ENCODE data around the gene RWDD2A. TPM values are rescaled to one million over a fixed set of nuclear protein-coding genes. Genes with fewer than 3 reads are reported as not detected.

The RWDD2A gene
- total RNA-seq, 2 experiments from 2014 or later = 1.4 TPM

- intact Hi-C loops (cut with micrococcal nuclease) = no loop called here
- Mint-ChIP-seq H3K4me1 (ENCODE audit: low read depth) (no peaks in the 10 kb centered on the region), H3K27me3 (ENCODE audit: low read depth) (peaks cover 10% of the 10 kb centered on the region), H3K27ac (no peak overlapping the region), H3K36me3 (ENCODE audit: low read depth) (peaks cover 1% of the 10 kb centered on the region), H3K9me3 (no peaks in the 10 kb centered on the region), H3K4me3 (no peak overlapping the region)
- no peak for DNase-seq
- CTCF ChIA-PET = no interaction called here
These were observed 8.9 kb downstream of the RWDD2A start for GRCh38 chr6:83202031-83202430.

DNA sequence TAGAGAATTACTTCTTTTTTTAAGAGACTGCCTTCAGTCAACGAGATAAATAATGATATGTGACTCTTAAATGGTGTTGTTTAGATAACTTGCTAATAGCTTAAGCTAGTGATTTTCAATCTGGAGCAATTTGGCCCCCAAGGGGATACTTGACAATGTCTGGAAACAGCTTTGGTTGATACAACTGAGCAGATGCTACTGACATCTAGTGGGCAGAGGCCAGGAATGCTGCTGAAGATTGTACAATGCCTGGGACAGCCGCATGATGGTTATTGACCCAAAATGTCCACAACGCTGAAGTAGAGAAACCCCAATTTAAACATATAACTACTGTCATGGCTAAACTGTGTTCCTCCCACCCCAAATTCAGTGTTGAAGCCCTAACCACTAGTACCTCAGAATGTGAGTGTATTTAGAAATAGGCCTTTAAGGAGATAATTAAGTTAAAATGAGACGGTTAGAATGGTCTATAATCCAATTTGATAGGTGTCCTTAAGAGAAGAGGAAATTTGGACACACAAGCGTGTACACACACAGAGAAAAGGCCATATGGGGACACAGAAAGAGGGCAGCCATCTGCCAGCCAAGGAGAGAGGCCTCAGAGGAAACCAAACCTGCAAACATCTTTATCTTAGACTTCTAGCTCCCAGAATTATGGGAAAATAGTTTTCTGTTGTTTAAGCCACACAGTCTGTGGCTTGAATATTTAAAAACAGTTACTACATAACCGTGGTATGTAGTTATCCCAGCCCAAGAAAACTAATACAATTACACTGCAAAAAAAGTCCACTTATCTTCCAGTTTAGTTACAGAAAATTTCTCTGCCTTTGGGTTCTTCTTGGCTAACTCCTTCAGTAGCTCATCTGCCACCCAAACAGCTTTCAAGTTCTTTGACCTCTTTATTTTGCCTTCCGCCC lies 22.2 kb downstream of the RWDD2A start:
- Mint-ChIP-seq H3K4me3 (no peak overlapping the region), H3K4me1 (ENCODE audit: low read depth) (no peaks in the 10 kb centered on the region), H3K9me3 (no peaks in the 10 kb centered on the region), H3K36me3 (ENCODE audit: low read depth) (no peaks in the 10 kb centered on the region), H3K27ac (no peak overlapping the region), H3K27me3 (ENCODE audit: low read depth) (no peaks in the 10 kb centered on the region)
- DNase-seq = peak; percentile 80
- CTCF ChIA-PET = interaction anchor here (0.6 to 6.5 kb wide), 18 partner anchors 8 to 964 kb away, joined by 3 to 149 read pairs (median 5); partner anchors contain the start of genes DOP1A, PRSS35 and UBE3D
- intact Hi-C loops (cut with micrococcal nuclease) = loop anchor here (1.0 kb wide), 3 partner anchors 22 to 944 kb away; partner anchors contain the start of genes DOP1A, PGM3 and RWDD2A

GRCh38 chr6:83216806-83217205 lies 23.6 kb downstream of the RWDD2A start:
- intact Hi-C loops (cut with micrococcal nuclease) = no loop called here
- DNase-seq = no peak
- H3K9me3 Mint-ChIP-seq = no peaks in the 10 kb centered on the region
- H3K4me1 Mint-ChIP-seq (ENCODE audit: low read depth) = no peaks in the 10 kb centered on the region
- CTCF ChIA-PET = interaction anchor here (1.0 to 6.5 kb wide), 6 partner anchors 9 to 965 kb away, joined by 3 to 149 read pairs (median 6); partner anchors contain the start of genes DOP1A, PRSS35 and UBE3D
- H3K27ac Mint-ChIP-seq = no peak overlapping the region
- H3K36me3 Mint-ChIP-seq (ENCODE audit: low read depth) = no peaks in the 10 kb centered on the region
- no peak overlapping the region for H3K4me3 Mint-ChIP-seq
- no peaks in the 10 kb centered on the region for H3K27me3 Mint-ChIP-seq (ENCODE audit: low read depth)

- intact Hi-C loops (cut with micrococcal nuclease) = no loop called here
- H3K27me3 Mint-ChIP-seq (ENCODE audit: low read depth) = no peaks in the 10 kb centered on the region
- H3K9me3 Mint-ChIP-seq = no peaks in the 10 kb centered on the region
- no peak overlapping the region for H3K27ac Mint-ChIP-seq
- no peak for DNase-seq
- H3K36me3 Mint-ChIP-seq (ENCODE audit: low read depth) = no peaks in the 10 kb centered on the region
- CTCF ChIA-PET = interaction anchor here (0.7 to 6.5 kb wide), 3 partner anchors 21 to 295 kb away, joined by 3 to 149 read pairs (median 130); partner anchors contain the start of genes DOP1A, PRSS35 and UBE3D
- H3K4me1 Mint-ChIP-seq (ENCODE audit: low read depth) = no peaks in the 10 kb centered on the region
- H3K4me3 Mint-ChIP-seq = no peak overlapping the region
These were observed 25.5 kb downstream of the RWDD2A start for GRCh38 chr6:83218646-83219045.

DNA sequence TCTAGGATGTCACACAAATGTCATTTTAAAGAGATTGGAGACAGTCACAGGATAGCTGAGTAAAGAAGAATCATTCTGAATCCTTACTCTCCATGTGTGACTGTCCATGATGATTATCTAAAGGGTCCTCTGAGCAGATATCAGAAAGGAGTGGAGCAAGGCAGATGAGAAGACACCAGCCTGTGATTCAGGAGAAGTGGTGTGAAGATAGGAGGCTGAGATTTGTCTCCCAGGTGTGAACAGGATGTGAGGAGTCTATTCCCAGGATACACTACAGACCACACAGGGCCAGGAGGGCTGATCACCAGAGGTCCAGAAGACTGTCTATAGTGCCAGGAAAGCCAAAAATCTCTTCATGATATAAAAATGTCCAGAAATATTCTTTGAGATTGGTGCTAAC lies 27.0 kb downstream of the RWDD2A start:
- no peaks in the 10 kb centered on the region for H3K36me3 Mint-ChIP-seq (ENCODE audit: low read depth)
- no peak overlapping the region for H3K27ac Mint-ChIP-seq
- H3K4me1 Mint-ChIP-seq (ENCODE audit: low read depth) = no peaks in the 10 kb centered on the region
- intact Hi-C loops (cut with micrococcal nuclease) = loop anchor here (10.0 kb wide), 1 partner anchor 215 kb away; the partner anchor contains the start of gene ME1
- no peak for DNase-seq
- no peak overlapping the region for H3K4me3 Mint-ChIP-seq
- H3K9me3 Mint-ChIP-seq = no peaks in the 10 kb centered on the region
- H3K27me3 Mint-ChIP-seq (ENCODE audit: low read depth) = no peaks in the 10 kb centered on the region
- CTCF ChIA-PET = interaction anchor here (0.6 to 6.5 kb wide), 7 partner anchors 36 to 946 kb away, joined by 3 to 149 read pairs (median 12); partner anchors contain the start of genes DOP1A, PRSS35 and UBE3D

DNA sequence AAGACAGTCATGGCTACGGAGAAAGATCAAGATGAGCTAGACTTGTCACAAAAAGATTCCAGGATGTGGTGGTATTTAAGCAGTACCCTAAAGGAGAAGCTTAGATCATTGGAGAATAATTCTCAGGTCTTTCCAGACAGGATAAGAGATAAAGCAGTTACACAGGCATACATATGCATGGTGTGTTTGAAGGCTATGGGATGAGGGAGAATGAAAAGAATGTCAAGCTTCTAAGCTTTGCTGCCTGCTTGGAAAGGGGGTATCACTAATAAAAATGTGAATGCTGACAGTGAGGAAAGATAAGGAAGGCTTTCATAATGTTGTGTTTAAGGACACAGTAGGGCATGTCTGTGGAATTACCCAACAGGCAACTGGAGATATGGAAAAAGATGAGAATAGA lies 28.1 kb downstream of the RWDD2A start:
- Mint-ChIP-seq H3K4me1 (ENCODE audit: low read depth) (no peaks in the 10 kb centered on the region), H3K36me3 (ENCODE audit: low read depth) (no peaks in the 10 kb centered on the region), H3K27ac (no peak overlapping the region), H3K9me3 (no peaks in the 10 kb centered on the region), H3K27me3 (ENCODE audit: low read depth) (no peaks in the 10 kb centered on the region), H3K4me3 (no peak overlapping the region)
- no peak for DNase-seq
- CTCF ChIA-PET = interaction anchor here (0.6 to 6.4 kb wide), 15 partner anchors 23 to 904 kb away, joined by 3 to 130 read pairs (median 3); partner anchors contain the start of genes DOP1A, PRSS35 and UBE3D
- intact Hi-C loops (cut with micrococcal nuclease) = loop anchor here (10.0 kb wide), 1 partner anchor 214 kb away; the partner anchor contains the start of gene ME1

DNA sequence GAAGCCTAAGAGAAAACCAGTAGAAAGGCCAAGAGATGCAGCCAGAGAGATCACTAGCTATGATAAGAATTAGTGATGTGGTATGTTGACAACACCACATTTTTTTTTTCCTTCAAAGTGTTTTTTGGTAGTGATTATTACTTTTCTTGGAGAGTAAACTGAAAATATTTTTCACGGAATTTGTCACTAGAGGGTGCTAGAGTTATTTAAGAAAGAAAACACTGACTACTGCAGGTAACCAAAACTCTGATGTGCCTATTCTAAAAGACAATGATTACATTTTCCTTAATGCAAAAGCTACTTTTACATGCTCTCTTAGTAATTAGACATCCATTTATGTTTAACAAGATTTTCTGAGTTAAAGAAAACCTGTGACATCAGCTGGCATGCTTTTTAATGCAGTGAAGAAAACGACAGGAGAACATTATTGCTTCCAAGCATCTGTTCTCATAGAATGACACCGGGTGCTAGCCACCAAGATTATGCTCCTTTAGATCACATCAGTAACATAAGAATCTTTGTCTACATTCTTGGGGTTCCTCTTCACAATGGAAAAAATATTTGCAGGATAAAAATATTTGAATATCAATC lies 28.8 kb downstream of the RWDD2A start:
- Mint-ChIP-seq H3K27me3 (ENCODE audit: low read depth) (no peaks in the 10 kb centered on the region), H3K36me3 (ENCODE audit: low read depth) (no peaks in the 10 kb centered on the region), H3K4me1 (ENCODE audit: low read depth) (no peaks in the 10 kb centered on the region), H3K9me3 (no peaks in the 10 kb centered on the region), H3K27ac (no peak overlapping the region), H3K4me3 (no peak overlapping the region)
- intact Hi-C loops (cut with micrococcal nuclease) = loop anchor here (1.0 to 10.0 kb wide), 3 partner anchors 213 to 999 kb away; partner anchors contain the start of gene ME1
- DNase-seq = no peak
- CTCF ChIA-PET = interaction anchor here (0.6 to 6.4 kb wide), 24 partner anchors 9 to 904 kb away, joined by 3 to 130 read pairs (median 3); partner anchors contain the start of genes DOP1A, PRSS35 and UBE3D

DNA sequence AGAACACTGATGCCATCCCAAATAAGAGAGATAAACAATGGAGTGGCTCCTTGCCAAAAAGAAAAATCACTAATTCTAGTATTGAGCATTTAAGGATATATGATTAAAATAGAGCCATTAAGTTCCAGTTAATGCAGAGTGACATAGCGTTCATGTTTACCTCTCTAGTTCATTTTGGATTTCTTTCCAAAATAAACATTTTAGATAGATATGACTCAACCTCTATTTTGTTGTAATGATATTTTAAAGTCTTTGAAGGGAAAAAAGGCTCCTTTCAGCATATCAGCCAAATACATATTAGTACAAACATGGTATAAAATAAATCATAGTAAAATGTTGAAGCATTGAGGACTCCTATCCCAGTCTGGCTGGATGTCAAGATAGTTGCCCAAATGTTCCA lies 33.4 kb downstream of the RWDD2A start:
- H3K4me1 Mint-ChIP-seq (ENCODE audit: low read depth) = no peaks in the 10 kb centered on the region
- H3K27ac Mint-ChIP-seq = no peak overlapping the region
- no peaks in the 10 kb centered on the region for H3K36me3 Mint-ChIP-seq (ENCODE audit: low read depth)
- intact Hi-C loops (cut with micrococcal nuclease) = loop anchor here (10.0 kb wide), 1 partner anchor 208 kb away; the partner anchor contains the start of gene ME1
- H3K27me3 Mint-ChIP-seq (ENCODE audit: low read depth) = no peaks in the 10 kb centered on the region
- CTCF ChIA-PET = interaction anchor here (1.0 kb wide), 1 partner anchor 286 kb away, joined by 3 read pairs; the partner anchor contains the start of gene PRSS35
- no peak overlapping the region for H3K4me3 Mint-ChIP-seq
- no peak for DNase-seq
- no peaks in the 10 kb centered on the region for H3K9me3 Mint-ChIP-seq

GRCh38 chr6:83231146-83231545 lies 38.0 kb downstream of the RWDD2A start:
- no peak overlapping the region for H3K4me3 Mint-ChIP-seq
- peaks cover 4% of the 10 kb centered on the region for H3K27me3 Mint-ChIP-seq (ENCODE audit: low read depth)
- H3K27ac Mint-ChIP-seq = no peak overlapping the region
- no peak for DNase-seq
- intact Hi-C loops (cut with micrococcal nuclease) = no loop called here
- H3K36me3 Mint-ChIP-seq (ENCODE audit: low read depth) = no peaks in the 10 kb centered on the region
- H3K9me3 Mint-ChIP-seq = no peaks in the 10 kb centered on the region
- H3K4me1 Mint-ChIP-seq (ENCODE audit: low read depth) = no peaks in the 10 kb centered on the region
- CTCF ChIA-PET = interaction anchor here (1.3 to 1.6 kb wide), 2 partner anchors 9 to 283 kb away, joined by 3 to 8 read pairs; no protein-coding TSS in a partner anchor

DNA sequence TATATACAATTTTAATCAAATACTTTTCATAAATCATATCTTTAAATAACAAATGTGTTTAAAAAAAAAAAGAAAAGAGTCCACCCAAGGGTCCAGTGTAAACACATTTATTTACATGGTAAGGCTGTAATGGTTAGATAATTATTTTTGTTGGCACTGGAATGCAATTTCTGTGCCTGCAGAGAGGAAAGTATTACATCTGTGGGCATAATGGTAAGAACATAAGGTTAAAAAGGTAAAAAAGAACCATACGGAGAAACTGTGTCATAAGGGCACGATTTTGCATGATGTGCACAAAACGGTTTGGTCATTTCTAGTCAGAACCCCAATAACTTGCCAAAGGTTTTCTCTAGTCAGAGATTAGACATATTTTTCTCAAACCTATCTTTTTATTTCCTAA lies 54.3 kb downstream of the RWDD2A start:
- Mint-ChIP-seq H3K9me3 (no peaks in the 10 kb centered on the region), H3K4me1 (ENCODE audit: low read depth) (no peaks in the 10 kb centered on the region), H3K27ac (no peak overlapping the region), H3K4me3 (no peak overlapping the region), H3K36me3 (ENCODE audit: low read depth) (no peaks in the 10 kb centered on the region), H3K27me3 (ENCODE audit: low read depth) (peaks cover 12% of the 10 kb centered on the region)
- CTCF ChIA-PET = no interaction called here
- no peak for DNase-seq
- intact Hi-C loops (cut with micrococcal nuclease) = no loop called here
